ENCODE data around the gene CD81. TPM values are rescaled to one million over a fixed set of nuclear protein-coding genes. Genes with fewer than 3 reads are reported as not detected.
A peak's percentile ranks its signal among the peaks of the same experiment; 100 is the strongest.

CD81 gene
- total and polyA plus RNA-seq, 9 of the 15 experiments (the other 6 are each of a cell fraction or from before 2014, with no cell fraction given): 2.4 to 189 (median 61.7) TPM

DNA sequence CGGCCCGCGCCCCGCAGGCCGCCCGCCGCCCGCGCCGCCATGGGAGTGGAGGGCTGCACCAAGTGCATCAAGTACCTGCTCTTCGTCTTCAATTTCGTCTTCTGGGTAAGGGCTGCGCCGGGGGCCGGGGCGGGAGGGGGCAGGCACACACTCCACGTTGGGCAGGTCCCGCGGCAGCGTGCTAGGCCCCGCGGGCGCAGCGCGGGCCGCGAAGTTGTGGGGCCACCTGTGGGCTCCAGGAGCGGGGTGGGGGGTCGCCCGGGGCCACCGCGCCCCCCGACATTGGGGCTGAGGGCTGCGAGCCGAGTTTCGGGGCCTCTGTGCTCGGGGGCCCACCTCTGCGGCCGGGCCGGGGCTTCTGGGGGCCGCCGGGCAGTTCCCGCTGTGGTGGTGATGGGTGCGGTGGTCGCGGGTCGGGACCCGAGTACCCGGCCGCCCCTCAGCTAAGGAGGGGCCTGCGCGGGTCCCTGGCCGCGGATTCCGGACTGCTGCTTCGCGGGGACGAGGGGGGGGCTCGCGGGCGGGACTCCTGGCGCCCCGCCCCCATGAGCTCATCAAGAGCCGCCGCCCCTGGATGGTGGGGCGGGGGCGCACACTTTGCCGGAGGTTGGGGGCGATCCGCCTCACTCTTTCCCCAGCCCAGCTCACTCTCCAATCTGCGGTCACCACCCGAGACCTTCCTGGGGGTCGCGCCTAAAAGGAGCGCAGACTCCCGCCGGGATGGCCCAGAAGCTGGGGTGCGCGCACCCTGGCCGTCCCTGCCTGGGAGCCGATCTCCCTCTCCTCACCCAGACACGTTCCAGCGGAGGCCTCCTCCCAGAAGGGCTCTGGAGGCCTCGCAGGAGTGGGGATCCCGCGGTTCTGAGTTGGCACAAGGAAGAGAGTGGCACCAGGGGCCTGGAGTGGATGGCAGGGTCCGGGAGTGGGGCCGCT is 667 bp downstream of the CD81 start (continued):
- TF ChIP-seq CEBPB (tag; IDR thresholded peaks at IDR 0.05) (no peak), ZNF311 (CRISPR knock-in tag; IDR thresholded peaks at IDR 0.05) (no peak), HMGN3 (IDR thresholded peaks at IDR 0.05; ENCODE audit: borderline replicate concordance, extremely low read depth, insufficient read length, low read depth, low read length) (peak; percentile 64), ARID1B (IDR thresholded peaks at IDR 0.05) (no peak), KDM2B (CRISPR knock-in tag; IDR thresholded peaks at IDR 0.05) (0 out of 2 replicates have a peak, but pooled peaks have one; percentile 41), CREBBP (IDR thresholded peaks at IDR 0.05; ENCODE audit: low read depth, low read length) (no peak), CREB1 (IDR thresholded peaks at IDR 0.05) (peak; percentile 81), CREB1 (CRISPR knock-in tag; IDR thresholded peaks at IDR 0.05) (no peak), FOXK1 (CRISPR knock-in tag; IDR thresholded peaks at IDR 0.05; ENCODE audit: borderline replicate concordance) (no peak), POLR2G (IDR thresholded peaks at IDR 0.05; ENCODE audit: low read depth, low read length) (peak; percentile 76), NFIC (IDR thresholded peaks at IDR 0.05) (no peak), ZNF143 (CRISPR knock-in tag; IDR thresholded peaks at IDR 0.05) (no peak), L3MBTL2 (IDR thresholded peaks at IDR 0.05) (0 out of 2 replicates have a peak, but pooled peaks have one; percentile 39), MCM3 (IDR thresholded peaks at IDR 0.05) (no peak), POLR3A (IDR thresholded peaks at IDR 0.05; ENCODE audit: borderline replicate concordance, extremely low read depth, insufficient read depth, insufficient read length) (no peak), ZBTB7A (IDR thresholded peaks at IDR 0.05; ENCODE audit: borderline replicate concordance, control insufficient read depth, low read depth, low read length) (peak; percentile 79; the same call in 1 of the 2 replicates), FOSL1 (tag; conservative IDR thresholded peaks at IDR 0.05) (no peak), HEY1 (CRISPR knock-in tag; IDR thresholded peaks at IDR 0.05; ENCODE audit: borderline replicate concordance) (no peak), NONO (IDR thresholded peaks at IDR 0.05; ENCODE audit: low read depth in 2 of 2, low read length in 1 of 2) (peak in 1 of 2 experiments; percentile 56; a peak in 1 of 4 replicates)
- TF ChIP-seq, protein P1, sequence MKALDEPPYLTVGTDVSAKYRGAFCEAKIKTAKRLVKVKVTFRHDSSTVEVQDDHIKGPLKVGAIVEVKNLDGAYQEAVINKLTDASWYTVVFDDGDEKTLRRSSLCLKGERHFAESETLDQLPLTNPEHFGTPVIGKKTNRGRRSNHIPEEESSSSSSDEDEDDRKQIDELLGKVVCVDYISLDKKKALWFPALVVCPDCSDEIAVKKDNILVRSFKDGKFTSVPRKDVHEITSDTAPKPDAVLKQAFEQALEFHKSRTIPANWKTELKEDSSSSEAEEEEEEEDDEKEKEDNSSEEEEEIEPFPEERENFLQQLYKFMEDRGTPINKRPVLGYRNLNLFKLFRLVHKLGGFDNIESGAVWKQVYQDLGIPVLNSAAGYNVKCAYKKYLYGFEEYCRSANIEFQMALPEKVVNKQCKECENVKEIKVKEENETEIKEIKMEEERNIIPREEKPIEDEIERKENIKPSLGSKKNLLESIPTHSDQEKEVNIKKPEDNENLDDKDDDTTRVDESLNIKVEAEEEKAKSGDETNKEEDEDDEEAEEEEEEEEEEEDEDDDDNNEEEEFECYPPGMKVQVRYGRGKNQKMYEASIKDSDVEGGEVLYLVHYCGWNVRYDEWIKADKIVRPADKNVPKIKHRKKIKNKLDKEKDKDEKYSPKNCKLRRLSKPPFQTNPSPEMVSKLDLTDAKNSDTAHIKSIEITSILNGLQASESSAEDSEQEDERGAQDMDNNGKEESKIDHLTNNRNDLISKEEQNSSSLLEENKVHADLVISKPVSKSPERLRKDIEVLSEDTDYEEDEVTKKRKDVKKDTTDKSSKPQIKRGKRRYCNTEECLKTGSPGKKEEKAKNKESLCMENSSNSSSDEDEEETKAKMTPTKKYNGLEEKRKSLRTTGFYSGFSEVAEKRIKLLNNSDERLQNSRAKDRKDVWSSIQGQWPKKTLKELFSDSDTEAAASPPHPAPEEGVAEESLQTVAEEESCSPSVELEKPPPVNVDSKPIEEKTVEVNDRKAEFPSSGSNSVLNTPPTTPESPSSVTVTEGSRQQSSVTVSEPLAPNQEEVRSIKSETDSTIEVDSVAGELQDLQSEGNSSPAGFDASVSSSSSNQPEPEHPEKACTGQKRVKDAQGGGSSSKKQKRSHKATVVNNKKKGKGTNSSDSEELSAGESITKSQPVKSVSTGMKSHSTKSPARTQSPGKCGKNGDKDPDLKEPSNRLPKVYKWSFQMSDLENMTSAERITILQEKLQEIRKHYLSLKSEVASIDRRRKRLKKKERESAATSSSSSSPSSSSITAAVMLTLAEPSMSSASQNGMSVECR (CRISPR knock-in tag; IDR thresholded peaks at IDR 0.05): 0 out of 2 replicates have a peak, but pooled peaks have one; percentile 20
- TF ChIP-seq, protein P2, sequence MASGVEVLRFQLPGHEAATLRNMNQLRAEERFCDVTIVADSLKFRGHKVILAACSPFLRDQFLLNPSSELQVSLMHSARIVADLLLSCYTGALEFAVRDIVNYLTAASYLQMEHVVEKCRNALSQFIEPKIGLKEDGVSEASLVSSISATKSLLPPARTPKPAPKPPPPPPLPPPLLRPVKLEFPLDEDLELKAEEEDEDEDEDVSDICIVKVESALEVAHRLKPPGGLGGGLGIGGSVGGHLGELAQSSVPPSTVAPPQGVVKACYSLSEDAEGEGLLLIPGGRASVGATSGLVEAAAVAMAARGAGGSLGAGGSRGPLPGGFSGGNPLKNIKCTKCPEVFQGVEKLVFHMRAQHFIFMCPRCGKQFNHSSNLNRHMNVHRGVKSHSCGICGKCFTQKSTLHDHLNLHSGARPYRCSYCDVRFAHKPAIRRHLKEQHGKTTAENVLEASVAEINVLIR (CRISPR knock-in tag; IDR thresholded peaks at IDR 0.05): peak; percentile 28; the same call in 1 of the 2 replicates
